H1 (cell line): ENCODE measurements around the gene CELF2. TPM values are rescaled to one million over a fixed set of nuclear protein-coding genes. Genes with fewer than 3 reads are reported as not detected.

Experiments used
- BACH1 ChIP-seq: IDR thresholded peaks from 2 replicates; pipeline ENCODE4 v1.6.1; 2012; ENCODE audit warnings: low read length, improper control_type of control experiment
- TAF7 ChIP-seq: optimal IDR thresholded peaks from 2 replicates; pipeline ENCODE3; 2011; ENCODE audit warnings: low read depth, mild to moderate bottlenecking, inconsistent platforms, low read length, moderate library complexity, borderline replicate concordance
- polyA plus RNA-seq, 7 experiments: library from polyadenylated mRNA; depleted of rRNA in 3 of 7; stranded (reverse) in 5 of 7; unstranded in 2 of 7; fragments of >200 nt in 5 of 7; fragments of 200-250 nt in 2 of 7; gene quantifications; 1 replicate in 5 of 7; 2 replicates in 1 of 7; 4 replicates in 1 of 7; pipeline versions ENCODE4 v1.2.1 to v1.2.3, GENCODE V29; 2011 to 2013; ENCODE audit warnings: missing spikeins in 2 of 7, mixed read lengths in 2 of 7
- total RNA-seq: library from RNA; stranded (reverse); fragmentation: NEBNext Ultra II Directional; extraction: Animal tissue kit (Norgen Biotek cat#: 25700); gene quantifications from 2 replicates; pipeline ENCODE4 v1.2.1, GENCODE V29; 2021

CELF2 gene
- total and polyA plus RNA-seq, 2 of the 8 experiments (the other 6 are each of a cell fraction or from before 2014, with no cell fraction given) = 18.3 to 22.7 TPM

- no peak for TF ChIP-seq BACH1
- TF ChIP-seq TAF7 = no peak
Measured at GRCh38 chr10:11004144-11005077, 13.3 kb upstream of the CELF2 start (continued).
